Smooth muscle cell (in vitro differentiated cells): ENCODE measurements around the gene NUP37. TPM values are rescaled to one million over a fixed set of nuclear protein-coding genes. Genes with fewer than 3 reads are reported as not detected.
"Not testable (repeated sequence)": the region's sequence is repeated elsewhere in the genome, so short reads cannot be mapped to it uniquely, and the experiment has no call there.

Experiments
- DNase-seq: peaks from one replicate; lab custom pipeline; 2025; ENCODE audit not compliant: unreplicated experiment; lab: John Stamatoyannopoulos, UW
- H2AFZ ChIP-seq: fragments of 200-600 bp; sonication (generic); 2 replicates; pipeline ENCODE4 v1.6.0; 2016; ENCODE audit warnings: antibody characterized with exemption, low read depth, mild to moderate bottlenecking
- H3F3A ChIP-seq: fragments of 200-600 bp; sonication (generic); 2 replicates; pipeline ENCODE4 v1.6.0; 2017; ENCODE audit warnings: antibody characterized with exemption, low read depth
- H3K27ac ChIP-seq: fragments of 200-600 bp; sonication (generic); 2 replicates; pipeline ENCODE4 v1.5.1; 2016; ENCODE audit warnings: low read depth, mild to moderate bottlenecking
- H3K27me3 ChIP-seq: fragments of 200-600 bp; sonication (generic); 2 replicates; pipeline ENCODE4 v1.6.1; 2016; ENCODE audit warnings: low read depth, mild to moderate bottlenecking
- H3K36me3 ChIP-seq: fragments of 200-600 bp; sonication (generic); 2 replicates; pipeline ENCODE4 v1.5.1; 2016; ENCODE audit warnings: low read depth
- H3K4me1 ChIP-seq: fragments of 200-600 bp; sonication (generic); 2 replicates; pipeline ENCODE4 v1.5.1; 2016; ENCODE audit warnings: low read depth
- H3K4me2 ChIP-seq: fragments of 200-600 bp; sonication (generic); 2 replicates; pipeline ENCODE4 v1.6.0; 2016; ENCODE audit warnings: mild to moderate bottlenecking
- H3K4me3 ChIP-seq: fragments of 200-600 bp; sonication (generic); 2 replicates; pipeline ENCODE4 v1.5.1; 2016; ENCODE audit warnings: mild to moderate bottlenecking
- H3K79me2 ChIP-seq: fragments of 200-600 bp; sonication (generic); 2 replicates; pipeline ENCODE4 v1.6.0; 2016; ENCODE audit warnings: low read depth, mild to moderate bottlenecking
- H3K9ac ChIP-seq: fragments of 200-600 bp; sonication (generic); 2 replicates; pipeline ENCODE4 v1.6.0; 2016; ENCODE audit warnings: low read depth
- H3K9me3 ChIP-seq: fragments of 200-600 bp; sonication (generic); replicated peaks from 2 replicates; pipeline ENCODE4 v1.5.1; 2016; ENCODE audit warnings: low read depth
- H4K20me1 ChIP-seq: fragments of 200-600 bp; sonication (generic); 2 replicates; pipeline ENCODE4 v1.6.0; 2016; ENCODE audit warnings: low read depth
- WGBS: methylation state at CpG from one replicate; pipeline ENCODE4 v1.1.7; 2016; ENCODE audit warnings: low lambda C conversion rate; 5-methylcytosine and 5-hydroxymethylcytosine counted together
- polyA plus RNA-seq: library from polyadenylated mRNA; unstranded; fragments of >200 nt; fragmentation: Nextera tagmentation; extraction: Ambion mirVana; gene quantifications from 2 replicates; pipeline ENCODE4 v1.2.1, GENCODE V29; 2016
- total RNA-seq: library from RNA; depleted of rRNA; stranded (reverse); fragments of >200 nt; gene quantifications from 2 replicates; pipeline ENCODE4 v1.2.3, GENCODE V29; 2014
- TF ChIP-seq, protein P1 (sequence below): fragments of 200-600 bp; sonication (generic); IDR thresholded peaks from 2 replicates; pipeline ENCODE4 v1.5.1; 2017; ENCODE audit warnings: borderline replicate concordance, mild to moderate bottlenecking, antibody characterized with exemption; ENCODE audit not compliant: insufficient read depth, poor library complexity, severe bottlenecking

Gene NUP37
- total and polyA plus RNA-seq, 2 experiments from 2014 or later, result 35.7 to 57.6 TPM

DNA sequence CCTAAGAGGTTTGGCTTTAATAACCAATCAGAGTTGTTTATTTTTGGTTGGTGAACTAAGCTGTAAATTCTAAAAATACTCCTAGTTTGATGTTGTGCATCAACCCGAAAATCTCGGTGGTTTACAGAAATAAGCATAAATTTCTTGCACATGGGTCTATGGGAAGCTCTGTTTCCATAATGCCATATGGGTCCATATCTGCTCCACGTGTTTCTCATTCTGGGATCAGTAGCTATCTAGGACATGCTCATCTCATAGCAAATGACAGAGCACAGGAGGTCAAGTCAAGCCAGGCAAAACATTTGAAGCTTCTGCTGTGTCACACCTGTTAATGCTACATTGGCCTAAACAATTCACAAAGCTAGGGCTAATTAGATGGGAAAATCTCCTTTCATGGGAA is 23.1 kb downstream of the NUP37 start:
- Histone ChIP-seq H3K27me3 (no peaks in the 10 kb centered on the region), H2AFZ (no peak overlapping the region), H3K4me3 (no peak overlapping the region), H3K79me2 (no peaks in the 10 kb centered on the region), H3K4me1 (peaks cover 5% of the 10 kb centered on the region), H3K9me3 (no peaks in the 10 kb centered on the region), H3K4me2 (no peak overlapping the region), H3F3A (no peaks in the 10 kb centered on the region), H3K27ac (no peak overlapping the region), H3K36me3 (peaks cover 11% of the 10 kb centered on the region), H3K9ac (no peak overlapping the region), H4K20me1 (no peaks in the 10 kb centered on the region)
- no peak for DNase-seq
- TF ChIP-seq, protein P1, sequence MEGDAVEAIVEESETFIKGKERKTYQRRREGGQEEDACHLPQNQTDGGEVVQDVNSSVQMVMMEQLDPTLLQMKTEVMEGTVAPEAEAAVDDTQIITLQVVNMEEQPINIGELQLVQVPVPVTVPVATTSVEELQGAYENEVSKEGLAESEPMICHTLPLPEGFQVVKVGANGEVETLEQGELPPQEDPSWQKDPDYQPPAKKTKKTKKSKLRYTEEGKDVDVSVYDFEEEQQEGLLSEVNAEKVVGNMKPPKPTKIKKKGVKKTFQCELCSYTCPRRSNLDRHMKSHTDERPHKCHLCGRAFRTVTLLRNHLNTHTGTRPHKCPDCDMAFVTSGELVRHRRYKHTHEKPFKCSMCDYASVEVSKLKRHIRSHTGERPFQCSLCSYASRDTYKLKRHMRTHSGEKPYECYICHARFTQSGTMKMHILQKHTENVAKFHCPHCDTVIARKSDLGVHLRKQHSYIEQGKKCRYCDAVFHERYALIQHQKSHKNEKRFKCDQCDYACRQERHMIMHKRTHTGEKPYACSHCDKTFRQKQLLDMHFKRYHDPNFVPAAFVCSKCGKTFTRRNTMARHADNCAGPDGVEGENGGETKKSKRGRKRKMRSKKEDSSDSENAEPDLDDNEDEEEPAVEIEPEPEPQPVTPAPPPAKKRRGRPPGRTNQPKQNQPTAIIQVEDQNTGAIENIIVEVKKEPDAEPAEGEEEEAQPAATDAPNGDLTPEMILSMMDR, result no peak
- 98% methylated on average over 3 of the region's 3 CpGs for WGBS

DNA sequence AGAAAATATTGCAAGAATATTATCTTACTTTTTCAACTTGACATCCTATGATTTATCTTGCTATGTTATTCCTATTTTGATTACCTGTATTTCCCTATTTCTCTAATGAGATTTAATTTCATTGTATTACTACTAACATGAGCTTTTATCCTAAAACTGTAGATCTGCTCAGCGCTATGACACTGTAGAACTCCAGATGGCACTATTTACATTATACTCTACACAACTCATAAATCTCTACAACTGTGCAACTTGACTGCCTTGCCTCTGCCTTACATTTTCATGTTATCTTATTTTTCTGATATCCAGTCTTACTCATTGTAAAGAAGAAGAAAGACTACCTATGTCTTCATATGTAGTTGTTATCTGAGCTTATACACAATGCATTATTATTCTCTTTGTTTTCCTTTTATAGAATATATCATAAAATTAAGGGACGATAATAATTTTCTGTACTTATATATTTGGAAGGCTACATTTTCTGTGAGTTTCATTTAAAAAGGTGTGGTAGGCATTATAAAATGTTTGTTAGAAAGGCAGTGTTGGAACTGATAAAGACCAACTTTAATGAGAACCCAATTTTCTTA is 24.1 kb downstream of the NUP37 start:
- Histone ChIP-seq H3K4me2 (no peak overlapping the region), H3K36me3 (peaks cover 11% of the 10 kb centered on the region), H3K27me3 (no peaks in the 10 kb centered on the region), H3K9me3 (no peaks in the 10 kb centered on the region), H3K79me2 (no peaks in the 10 kb centered on the region), H2AFZ (no peak overlapping the region), H3K27ac (no peak overlapping the region), H3K4me1 (peaks cover 5% of the 10 kb centered on the region), H3K4me3 (no peak overlapping the region), H4K20me1 (no peaks in the 10 kb centered on the region), H3K9ac (no peak overlapping the region), H3F3A (no peaks in the 10 kb centered on the region)
- WGBS, result 89% methylated on average over 2 of the region's 2 CpGs
- TF ChIP-seq, protein P1, result peak; percentile 55
- DNase-seq, result no peak

DNA sequence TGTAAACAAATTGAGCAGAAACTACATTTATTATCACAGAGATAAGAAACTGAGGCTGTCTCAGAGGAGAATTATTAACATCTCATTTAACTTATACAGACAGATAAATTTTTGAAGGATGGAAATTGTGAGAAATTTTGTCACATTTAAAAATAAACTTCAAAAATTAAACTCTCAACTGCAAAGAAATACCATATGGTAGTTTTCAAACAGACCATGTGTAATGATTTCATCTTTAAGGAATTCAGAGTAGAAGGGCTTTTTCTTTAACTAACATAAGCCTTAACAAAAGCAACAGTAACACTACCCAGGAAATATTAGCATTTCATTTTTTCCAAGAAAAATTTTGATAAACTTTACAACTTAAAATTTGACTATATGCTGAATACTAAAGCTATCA is 26.6 kb downstream of the NUP37 start:
- TF ChIP-seq, protein P1, result no peak
- Histone ChIP-seq H4K20me1 (no peaks in the 10 kb centered on the region), H3K27ac (peak overlapping the region; percentile 59), H3K79me2 (no peaks in the 10 kb centered on the region), H2AFZ (peak overlapping the region; percentile 52), H3K9ac (no peak overlapping the region), H3K4me1 (peaks cover 5% of the 10 kb centered on the region), H3K4me3 (no peak overlapping the region), H3K4me2 (peak overlapping the region; percentile 64), H3K36me3 (peaks cover 11% of the 10 kb centered on the region), H3K9me3 (no peaks in the 10 kb centered on the region), H3F3A (no peaks in the 10 kb centered on the region), H3K27me3 (no peaks in the 10 kb centered on the region)
- no peak for DNase-seq

DNA sequence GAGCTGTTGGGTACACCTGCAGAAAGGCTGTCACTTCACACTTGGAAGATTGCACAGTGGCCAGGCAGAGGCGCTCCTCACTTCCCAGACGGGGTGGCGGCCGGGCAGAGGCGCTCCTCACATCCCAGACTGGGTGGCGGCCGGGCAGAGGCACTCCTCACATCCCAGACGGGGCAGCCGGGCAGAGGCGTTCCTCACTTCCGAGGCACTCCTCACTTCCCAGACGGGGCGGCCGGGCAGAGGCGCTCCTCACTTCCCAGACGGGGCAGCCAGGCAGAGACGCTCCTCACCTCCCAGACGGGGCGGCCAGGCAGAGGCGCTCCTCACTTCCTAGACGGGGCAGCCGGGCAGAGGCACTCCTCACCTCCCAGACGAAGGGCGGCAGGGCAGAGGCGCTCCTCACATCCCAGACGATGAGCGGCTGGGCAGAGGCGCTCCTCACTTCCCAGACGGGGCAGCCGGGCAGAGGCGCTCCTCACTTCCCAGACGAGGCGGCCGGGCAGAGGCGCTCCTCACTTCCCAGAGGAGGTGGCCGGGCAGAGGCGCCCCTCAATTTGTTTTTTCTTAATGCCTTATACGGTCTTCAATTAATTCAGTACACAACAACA is 30.6 kb downstream of the NUP37 start:
- not testable (repeated sequence) for H3F3A ChIP-seq, DNase-seq, H3K4me1 ChIP-seq, H3K9ac ChIP-seq, H2AFZ ChIP-seq, H3K9me3 ChIP-seq, H4K20me1 ChIP-seq, H3K4me2 ChIP-seq, H3K27me3 ChIP-seq, H3K4me3 ChIP-seq, H3K27ac ChIP-seq, H3K79me2 ChIP-seq
- 99% methylated on average over 30 of the region's 38 CpGs for WGBS
- peaks cover 11% of the 10 kb centered on the region for H3K36me3 ChIP-seq
